GM12801 (cell line): Measurements from ENCODE around the gene ELAPOR1.

ENCODE experiments used
- TF ChIP-seq, protein P1 (sequence below): IDR thresholded peaks from one replicate; pipeline ENCODE4 v1.5.1; 2011; ENCODE audit warnings: control low read depth; ENCODE audit not compliant: insufficient read length; ENCODE audit errors: extremely low read depth

The ELAPOR1 gene

DNA sequence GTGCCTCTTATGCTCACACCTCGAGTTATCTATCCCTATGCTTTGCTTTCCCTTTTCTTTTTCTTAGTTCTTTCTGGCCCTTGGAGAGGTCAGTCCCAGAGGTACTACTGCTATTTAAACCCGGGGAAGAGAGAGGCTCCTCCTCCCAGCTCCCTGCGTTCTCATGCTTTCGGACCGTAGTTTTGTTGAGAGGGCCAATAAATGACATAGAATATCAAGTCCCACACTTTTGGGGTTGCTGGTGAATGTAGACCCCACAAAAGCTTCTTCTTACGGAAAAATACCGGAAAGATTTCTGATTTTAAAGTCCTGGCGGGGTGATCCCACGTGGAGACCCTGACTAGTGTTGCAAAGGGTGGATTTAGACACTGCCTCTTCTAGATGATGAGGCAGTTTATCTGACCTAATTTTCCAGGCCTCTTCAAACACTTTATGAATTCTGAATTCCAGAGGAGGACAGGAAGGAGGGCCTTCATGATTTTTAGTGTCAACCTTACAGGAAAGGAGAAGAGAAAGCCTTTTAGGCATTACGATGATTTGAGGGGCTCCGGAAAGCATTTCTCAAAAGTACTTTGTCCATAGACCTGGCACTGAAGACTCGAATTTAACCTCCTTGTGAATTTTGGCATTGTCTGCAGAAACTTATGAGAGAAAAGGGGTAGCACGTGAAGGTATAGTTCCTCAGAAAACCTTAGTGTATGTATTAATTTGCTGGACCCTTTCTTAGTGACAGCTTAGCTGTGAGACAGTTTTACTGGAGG is 22.7 kb upstream of the ELAPOR1 start:
- TF ChIP-seq, protein P1, sequence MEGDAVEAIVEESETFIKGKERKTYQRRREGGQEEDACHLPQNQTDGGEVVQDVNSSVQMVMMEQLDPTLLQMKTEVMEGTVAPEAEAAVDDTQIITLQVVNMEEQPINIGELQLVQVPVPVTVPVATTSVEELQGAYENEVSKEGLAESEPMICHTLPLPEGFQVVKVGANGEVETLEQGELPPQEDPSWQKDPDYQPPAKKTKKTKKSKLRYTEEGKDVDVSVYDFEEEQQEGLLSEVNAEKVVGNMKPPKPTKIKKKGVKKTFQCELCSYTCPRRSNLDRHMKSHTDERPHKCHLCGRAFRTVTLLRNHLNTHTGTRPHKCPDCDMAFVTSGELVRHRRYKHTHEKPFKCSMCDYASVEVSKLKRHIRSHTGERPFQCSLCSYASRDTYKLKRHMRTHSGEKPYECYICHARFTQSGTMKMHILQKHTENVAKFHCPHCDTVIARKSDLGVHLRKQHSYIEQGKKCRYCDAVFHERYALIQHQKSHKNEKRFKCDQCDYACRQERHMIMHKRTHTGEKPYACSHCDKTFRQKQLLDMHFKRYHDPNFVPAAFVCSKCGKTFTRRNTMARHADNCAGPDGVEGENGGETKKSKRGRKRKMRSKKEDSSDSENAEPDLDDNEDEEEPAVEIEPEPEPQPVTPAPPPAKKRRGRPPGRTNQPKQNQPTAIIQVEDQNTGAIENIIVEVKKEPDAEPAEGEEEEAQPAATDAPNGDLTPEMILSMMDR: no peak

GRCh38 chr1:109091839-109092193 is 22.1 kb upstream of the ELAPOR1 start:
- TF ChIP-seq, protein P1: no peak

- TF ChIP-seq, protein P1: no peak
Measured at GRCh38 chr1:109094377-109094803, 19.5 kb upstream of the ELAPOR1 start.

GRCh38 chr1:109094871-109095270 is 19.0 kb upstream of the ELAPOR1 start:
- TF ChIP-seq, protein P1: no peak

- TF ChIP-seq, protein P1: no peak
Measured at GRCh38 chr1:109095631-109096030, 18.3 kb upstream of the ELAPOR1 start.

DNA sequence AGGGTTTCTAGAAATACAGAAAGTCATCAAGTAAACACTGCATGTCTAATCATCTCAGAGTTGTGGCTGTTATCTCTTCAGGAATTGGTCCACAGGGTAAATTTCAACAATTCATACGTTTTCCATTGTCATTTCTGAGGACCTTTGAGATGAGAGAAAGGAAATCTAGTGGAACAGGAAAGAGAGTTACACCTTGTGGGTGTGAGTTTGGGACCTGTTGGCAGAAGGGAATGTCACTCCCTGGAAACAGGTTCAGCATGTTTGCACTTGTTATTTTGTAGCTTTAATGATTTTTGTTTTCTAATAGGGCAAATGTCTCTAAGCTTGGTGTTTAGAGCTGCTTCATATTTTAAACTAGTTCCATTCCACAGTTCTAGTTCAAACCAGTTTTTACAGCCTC is 17.8 kb upstream of the ELAPOR1 start:
- TF ChIP-seq, protein P1: no peak

GRCh38 chr1:109099938-109100773 is 13.8 kb upstream of the ELAPOR1 start:
- TF ChIP-seq, protein P1: no peak
